ENCODE results near the gene NFX1.

The NFX1 gene

DNA sequence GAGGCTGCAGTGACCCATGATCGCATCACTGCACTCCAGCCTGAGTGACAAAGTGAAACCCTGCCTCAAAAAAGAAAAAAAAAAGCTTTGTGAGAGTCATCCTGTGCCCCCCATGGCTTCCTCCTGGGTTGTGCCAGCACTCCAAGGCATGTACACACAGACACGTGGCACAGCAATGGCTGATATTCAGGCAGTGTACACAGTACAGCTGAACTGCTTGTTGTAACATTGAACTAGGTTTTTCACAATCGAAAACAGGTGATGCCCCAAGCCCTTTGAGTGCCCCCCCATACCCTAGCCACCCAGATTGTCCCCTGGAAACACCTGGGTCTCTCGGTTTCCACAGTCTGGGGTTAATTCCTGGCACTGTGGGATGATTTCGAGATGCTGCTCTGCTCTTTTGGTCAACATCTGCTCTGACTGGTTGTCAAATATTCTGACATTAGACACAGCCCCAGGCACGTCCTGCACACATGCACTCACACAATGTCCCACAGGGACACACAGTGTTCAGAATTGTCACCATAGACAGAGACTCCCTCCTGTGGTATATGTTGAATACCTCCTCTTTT, 41.1 kb upstream of the NFX1 start:
- no peak for DNase-seq (ENCODE audit: extremely low read depth, low read depth)
- TF ChIP-seq CTCF (IDR thresholded peaks at IDR 0.05; ENCODE audit: low read depth, low read length), result no peak

- no peak for TF ChIP-seq CTCF (IDR thresholded peaks at IDR 0.05; ENCODE audit: low read depth, low read length)
- DNase-seq (ENCODE audit: extremely low read depth, low read depth), result no peak
These were observed 40.3 kb upstream of the NFX1 start for GRCh38 chr9:33249983-33250382.

- no peak for TF ChIP-seq CTCF (IDR thresholded peaks at IDR 0.05; ENCODE audit: low read depth, low read length)
- DNase-seq (ENCODE audit: extremely low read depth, low read depth), result no peak
These were observed 39.8 kb upstream of the NFX1 start for GRCh38 chr9:33250458-33250995.

GRCh38 chr9:33254211-33254610, 36.1 kb upstream of the NFX1 start:
- no peak for DNase-seq (ENCODE audit: extremely low read depth, low read depth)

DNA sequence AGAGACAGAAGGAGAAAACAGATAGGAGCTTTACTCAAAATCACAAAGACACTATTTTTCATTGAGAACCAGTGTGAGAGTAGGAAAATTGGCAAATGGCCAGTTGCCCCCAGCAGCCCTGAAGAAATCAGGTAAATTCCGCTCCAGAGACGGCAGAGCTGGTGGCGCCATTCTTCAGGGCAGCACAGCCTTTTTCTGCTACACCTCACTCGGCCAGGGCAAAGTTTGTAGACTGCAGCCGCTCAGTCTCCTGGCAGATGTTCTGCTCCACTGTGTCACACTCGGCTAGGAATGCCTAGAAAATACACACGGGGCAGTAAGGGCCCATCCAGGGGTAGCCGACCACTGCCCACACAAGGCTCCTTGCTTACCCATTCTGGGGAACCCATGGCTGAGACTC, 35.3 kb upstream of the NFX1 start:
- TF ChIP-seq CTCF (IDR thresholded peaks at IDR 0.05; ENCODE audit: low read depth, low read length), result no peak
- no peak for DNase-seq (ENCODE audit: extremely low read depth, low read depth)

More at GRCh38 chr9:33254211-33254610, 36.1 kb upstream of the NFX1 start:
- no peak for TF ChIP-seq CTCF (IDR thresholded peaks at IDR 0.05; ENCODE audit: low read depth, low read length)

DNA sequence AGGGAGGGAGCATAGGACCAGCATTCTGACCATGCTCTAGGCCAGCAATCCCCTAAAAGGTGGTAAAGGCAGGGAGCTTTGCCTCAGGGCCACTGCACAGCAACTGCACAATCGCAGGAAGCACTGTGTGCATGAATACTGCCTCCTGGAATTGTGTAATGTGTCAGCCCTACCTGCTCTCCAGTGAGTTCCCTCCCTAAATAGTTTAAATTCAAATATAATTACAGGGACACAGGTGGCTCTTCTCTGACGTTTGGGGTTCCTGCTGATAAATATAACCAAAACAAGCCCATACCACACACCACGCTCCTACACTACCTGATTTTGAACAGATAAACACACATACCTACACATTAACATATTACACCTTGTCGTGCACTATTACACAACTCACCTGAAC, 34.8 kb upstream of the NFX1 start:
- no peak for TF ChIP-seq CTCF (IDR thresholded peaks at IDR 0.05; ENCODE audit: low read depth, low read length)
- no peak for DNase-seq (ENCODE audit: extremely low read depth, low read depth)

- no peak for DNase-seq (ENCODE audit: extremely low read depth, low read depth)
- no peak for TF ChIP-seq CTCF (IDR thresholded peaks at IDR 0.05; ENCODE audit: low read depth, low read length)
These were observed 34.1 kb upstream of the NFX1 start for GRCh38 chr9:33256236-33256635.
